GM06990 (cell line): ENCODE data around the gene RABGAP1.

Experiments used
- DNase-seq: peaks from one replicate; pipeline ENCODE4 v3.0.0-alpha.2; 2011; ENCODE audit not compliant: insufficient read length; ENCODE audit errors: extremely low read depth
- H3K27me3 ChIP-seq: replicated peaks from 2 replicates; pipeline ENCODE4 v1.6.0; 2011; ENCODE audit warnings: low read length; ENCODE audit not compliant: control insufficient read depth, insufficient read depth
- H3K36me3 ChIP-seq: 2 replicates; pipeline ENCODE4 v1.5.1; 2011; ENCODE audit warnings: low read length; ENCODE audit not compliant: control insufficient read depth, insufficient read depth
- H3K4me3 ChIP-seq: replicated peaks from 2 replicates; pipeline ENCODE4 v1.5.1; 2011; ENCODE audit warnings: low read depth, mild to moderate bottlenecking, control low read depth, low read length
- TF ChIP-seq, protein P1 (sequence below): IDR thresholded peaks from 2 replicates; pipeline ENCODE4 v1.5.1; 2011; ENCODE audit warnings: low read length, control low read depth, mild to moderate bottlenecking, inconsistent platforms; ENCODE audit not compliant: insufficient read depth, poor library complexity, severe bottlenecking

Gene RABGAP1

GRCh38 chr9:122991370-122991830, 50.6 kb downstream of the RABGAP1 start:
- peaks cover 3% of the 10 kb centered on the region for H3K36me3 ChIP-seq
- TF ChIP-seq, protein P1, sequence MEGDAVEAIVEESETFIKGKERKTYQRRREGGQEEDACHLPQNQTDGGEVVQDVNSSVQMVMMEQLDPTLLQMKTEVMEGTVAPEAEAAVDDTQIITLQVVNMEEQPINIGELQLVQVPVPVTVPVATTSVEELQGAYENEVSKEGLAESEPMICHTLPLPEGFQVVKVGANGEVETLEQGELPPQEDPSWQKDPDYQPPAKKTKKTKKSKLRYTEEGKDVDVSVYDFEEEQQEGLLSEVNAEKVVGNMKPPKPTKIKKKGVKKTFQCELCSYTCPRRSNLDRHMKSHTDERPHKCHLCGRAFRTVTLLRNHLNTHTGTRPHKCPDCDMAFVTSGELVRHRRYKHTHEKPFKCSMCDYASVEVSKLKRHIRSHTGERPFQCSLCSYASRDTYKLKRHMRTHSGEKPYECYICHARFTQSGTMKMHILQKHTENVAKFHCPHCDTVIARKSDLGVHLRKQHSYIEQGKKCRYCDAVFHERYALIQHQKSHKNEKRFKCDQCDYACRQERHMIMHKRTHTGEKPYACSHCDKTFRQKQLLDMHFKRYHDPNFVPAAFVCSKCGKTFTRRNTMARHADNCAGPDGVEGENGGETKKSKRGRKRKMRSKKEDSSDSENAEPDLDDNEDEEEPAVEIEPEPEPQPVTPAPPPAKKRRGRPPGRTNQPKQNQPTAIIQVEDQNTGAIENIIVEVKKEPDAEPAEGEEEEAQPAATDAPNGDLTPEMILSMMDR, result peak; percentile 64
- H3K4me3 ChIP-seq, result no peak overlapping the region
- no peaks in the 10 kb centered on the region for H3K27me3 ChIP-seq
- peak; percentile 7 for DNase-seq

GRCh38 chr9:122996586-122996985, 55.8 kb downstream of the RABGAP1 start:
- no peak overlapping the region for H3K4me3 ChIP-seq
- DNase-seq, result no peak
- TF ChIP-seq, protein P1, result no peak
- H3K36me3 ChIP-seq, result no peaks in the 10 kb centered on the region
- no peaks in the 10 kb centered on the region for H3K27me3 ChIP-seq

DNA sequence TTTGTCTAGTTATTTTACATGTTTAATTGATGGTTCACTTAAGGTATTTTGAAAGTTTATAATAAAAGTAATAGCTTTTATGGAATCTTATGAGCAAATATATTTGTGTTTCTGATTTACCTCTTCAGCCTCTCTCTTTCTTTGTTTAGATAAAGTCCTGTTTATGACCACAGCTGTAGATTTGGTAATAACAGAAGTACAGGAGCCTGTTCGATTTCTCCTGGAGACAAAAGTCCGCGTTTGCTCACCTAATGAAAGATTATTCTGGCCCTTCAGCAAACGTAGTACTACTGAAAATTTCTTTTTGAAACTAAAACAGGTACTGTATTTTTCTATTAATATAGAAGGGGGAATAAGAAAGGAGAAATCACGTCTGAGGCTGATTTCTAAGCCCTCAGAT, 57.6 kb downstream of the RABGAP1 start:
- DNase-seq, result no peak
- no peaks in the 10 kb centered on the region for H3K36me3 ChIP-seq
- H3K4me3 ChIP-seq, result no peak overlapping the region
- TF ChIP-seq, protein P1, result no peak
- no peaks in the 10 kb centered on the region for H3K27me3 ChIP-seq

GRCh38 chr9:123000371-123001068, 59.7 kb downstream of the RABGAP1 start:
- H3K4me3 ChIP-seq, result no peak overlapping the region
- TF ChIP-seq, protein P1, result no peak
- no peaks in the 10 kb centered on the region for H3K27me3 ChIP-seq
- no peaks in the 10 kb centered on the region for H3K36me3 ChIP-seq
- DNase-seq, result no peak

- Histone ChIP-seq H3K27me3 (no peaks in the 10 kb centered on the region), H3K4me3 (no peak overlapping the region), H3K36me3 (no peaks in the 10 kb centered on the region)
- TF ChIP-seq, protein P1, result no peak
- no peak for DNase-seq
Observed at GRCh38 chr9:123002754-123003153, 61.9 kb downstream of the RABGAP1 start.

- no peaks in the 10 kb centered on the region for H3K36me3 ChIP-seq
- DNase-seq, result no peak
- H3K4me3 ChIP-seq, result no peak overlapping the region
Observed at GRCh38 chr9:123003466-123003865, 62.6 kb downstream of the RABGAP1 start.

More at GRCh38 chr9:123003466-123003865, 62.6 kb downstream of the RABGAP1 start:
- H3K27me3 ChIP-seq, result no peaks in the 10 kb centered on the region
- TF ChIP-seq, protein P1, result no peak
